Left renal cortex interstitium (tissue), 4 donors: ENCODE results near the gene F11R. TPM values are rescaled to one million over a fixed set of nuclear protein-coding genes. Genes with fewer than 3 reads are reported as not detected.
"Not testable (repeated sequence)": the region's sequence is repeated elsewhere in the genome, so short reads cannot be mapped to it uniquely, and the experiment has no call there.

Experiments
- DNase-seq, 4 donors: peaks; one replicate each; pipeline ENCODE4 v3.0.0-alpha.2; 2013; ENCODE audit warnings: low read depth in 4 of 4, low spot score in 2 of 4, missing footprints in 1 of 4
- polyA plus RNA-seq, 4 donors: library from polyadenylated mRNA; unstranded; fragments of 120-200 nt; gene quantifications; one replicate each; pipeline ENCODE4 v1.2.1, GENCODE V29; 2013; ENCODE audit not compliant: insufficient read length in 4 of 4

F11R gene
- polyA plus RNA-seq, 4 donors = 76.1 to 101 (median 82.1) TPM

DNA sequence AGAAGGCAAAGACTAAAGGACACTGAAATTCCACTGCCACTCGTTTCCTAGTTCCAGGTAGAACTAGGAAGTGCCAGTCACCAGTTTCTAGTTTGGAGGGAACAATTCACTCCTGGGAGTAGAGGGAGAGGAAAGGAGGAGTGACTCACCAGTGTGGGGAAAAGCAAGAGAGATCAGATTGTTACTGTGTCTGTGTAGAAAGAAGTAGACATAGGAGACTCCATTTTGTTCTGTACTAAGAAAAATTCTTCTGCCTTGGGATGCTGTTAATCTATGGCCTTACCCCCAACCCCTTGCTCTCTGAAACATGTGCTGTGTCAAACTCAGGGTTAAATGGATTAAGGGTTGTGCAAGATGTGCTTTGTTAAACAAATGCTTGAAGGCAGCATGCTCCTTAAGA is 4.3 kb downstream of the F11R start:
- DNase-seq = not testable (repeated sequence)

GRCh38 chr1:161013488-161014230 is 7.3 kb downstream of the F11R start:
- DNase-seq = peak in 1 of 4 donors; percentile 43

- no peak for DNase-seq
Measured at GRCh38 chr1:161013131-161013487, 7.8 kb downstream of the F11R start.

DNA sequence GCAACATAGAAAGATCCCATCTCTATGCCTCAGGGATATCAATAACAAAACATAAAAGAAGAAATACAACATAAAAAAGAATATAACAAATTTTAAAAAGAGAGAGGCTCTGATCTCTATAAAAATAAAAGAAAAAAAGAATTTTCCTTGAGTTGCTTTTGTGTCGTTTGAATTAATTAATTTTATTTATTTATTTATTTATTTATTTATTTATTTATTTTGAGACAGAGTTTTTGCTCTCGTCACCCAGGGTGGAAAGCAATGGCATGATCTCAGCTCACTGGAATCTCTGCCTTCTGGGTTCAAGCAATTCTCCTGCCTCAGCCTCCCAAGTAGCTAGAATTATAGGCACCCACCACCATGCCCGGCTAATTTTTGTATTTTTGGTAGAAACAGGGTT is 8.5 kb downstream of the F11R start:
- no peak for DNase-seq

DNA sequence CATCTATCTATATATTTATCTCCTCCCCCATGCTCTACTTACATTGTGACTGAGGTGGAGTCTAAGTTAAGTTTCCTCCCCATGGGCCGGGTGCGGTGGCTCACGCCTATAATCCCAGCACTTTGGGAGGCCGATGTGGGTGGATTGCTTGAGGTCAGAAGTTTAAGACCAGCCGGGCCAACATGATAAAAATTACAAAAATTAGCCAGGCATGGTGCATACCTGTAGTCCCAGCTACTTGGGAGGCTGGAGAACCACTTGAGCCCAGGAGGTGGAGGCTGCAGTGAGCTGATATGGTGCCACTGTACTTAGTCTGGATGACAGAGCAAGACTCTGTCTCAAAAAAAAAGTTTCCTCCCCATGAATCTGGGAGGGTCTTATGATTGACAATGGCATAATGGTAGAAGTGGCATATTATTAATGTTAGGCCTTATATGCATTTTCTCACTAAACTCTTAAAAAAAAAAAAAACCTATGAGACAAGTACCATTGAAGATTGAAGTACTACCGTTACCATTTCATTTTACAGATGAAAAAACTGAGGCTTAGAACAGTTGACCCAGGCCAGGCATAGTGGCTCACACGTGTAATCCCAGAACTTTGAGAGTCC is 11.2 kb downstream of the F11R start:
- DNase-seq = no peak

DNA sequence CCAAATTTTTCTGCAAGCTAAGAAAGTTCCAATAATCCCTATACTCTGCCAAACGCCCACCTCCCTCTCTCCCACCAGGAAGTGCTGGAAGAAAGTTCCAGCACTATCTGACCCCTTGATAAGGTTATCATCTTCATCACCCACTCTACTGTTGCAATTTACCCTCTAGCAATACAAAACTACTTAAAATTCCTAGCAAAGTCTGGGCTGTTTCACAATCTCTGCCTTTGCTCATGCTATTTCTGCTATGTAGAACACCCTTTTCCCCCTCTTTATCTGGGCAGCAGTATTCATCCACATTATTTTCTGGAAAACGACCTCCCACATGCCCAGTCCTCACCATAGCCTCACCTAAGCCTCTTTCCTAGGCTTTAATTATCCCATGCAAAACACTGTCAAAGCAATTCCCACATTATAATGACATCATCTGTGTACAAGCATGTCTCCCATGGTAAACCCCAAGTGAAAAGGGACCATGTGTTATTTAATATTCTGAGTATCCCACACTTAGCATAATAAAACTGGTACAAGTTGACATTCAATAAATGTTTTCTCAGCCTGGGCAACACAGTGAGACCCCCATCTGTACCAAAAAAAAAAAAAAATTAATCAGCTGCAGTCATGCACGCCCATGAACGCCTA is 12.0 kb downstream of the F11R start:
- no peak for DNase-seq

- no peak for DNase-seq
Measured at GRCh38 chr1:161007369-161007768, 13.6 kb downstream of the F11R start.

- no peak for DNase-seq
Measured at GRCh38 chr1:161006563-161006962, 14.4 kb downstream of the F11R start.

GRCh38 chr1:161001525-161001924 is 19.4 kb downstream of the F11R start:
- DNase-seq = no peak

DNA sequence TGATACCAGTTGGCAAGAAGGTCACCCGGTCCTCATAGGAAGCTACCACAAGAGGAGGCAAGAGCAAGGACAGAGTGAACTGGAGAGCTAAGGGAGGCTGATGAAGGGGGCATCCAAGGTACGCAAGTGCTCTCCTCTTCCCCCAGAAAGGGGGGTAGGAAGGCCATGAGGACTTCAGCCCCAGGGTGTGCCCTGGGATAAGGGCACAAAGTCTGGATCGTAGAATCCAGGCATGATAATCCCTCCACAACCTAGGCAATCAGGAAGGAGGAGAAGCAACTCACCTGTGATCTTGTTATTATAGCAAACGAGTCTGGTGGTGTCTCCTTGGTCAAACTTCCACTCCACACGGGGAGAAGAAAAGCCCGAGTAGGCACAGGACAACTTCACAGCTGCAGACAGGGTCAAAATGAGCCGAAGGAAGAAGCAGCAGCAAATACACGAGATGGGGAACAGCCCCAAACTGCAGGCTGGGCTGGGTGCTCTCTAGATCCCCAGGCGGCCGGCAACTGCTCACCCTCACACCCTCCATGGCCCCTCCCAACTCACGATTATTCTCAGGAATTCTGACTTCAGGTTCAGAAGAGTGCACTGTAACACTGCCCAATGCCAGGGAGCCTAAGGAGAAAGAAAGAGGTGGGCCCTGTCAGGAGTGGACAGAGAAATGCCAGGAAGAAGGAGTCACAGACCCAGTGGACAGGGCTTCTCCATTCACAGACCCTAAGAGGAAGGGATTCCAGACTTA is 20.0 kb downstream of the F11R start:
- no peak for DNase-seq

GRCh38 chr1:160999376-160999775 is 21.6 kb downstream of the F11R start:
- DNase-seq = no peak

GRCh38 chr1:160997323-160998038 is 23.5 kb downstream of the F11R start:
- no peak for DNase-seq

GRCh38 chr1:160996178-160996577 is 24.8 kb downstream of the F11R start:
- DNase-seq = no peak

DNA sequence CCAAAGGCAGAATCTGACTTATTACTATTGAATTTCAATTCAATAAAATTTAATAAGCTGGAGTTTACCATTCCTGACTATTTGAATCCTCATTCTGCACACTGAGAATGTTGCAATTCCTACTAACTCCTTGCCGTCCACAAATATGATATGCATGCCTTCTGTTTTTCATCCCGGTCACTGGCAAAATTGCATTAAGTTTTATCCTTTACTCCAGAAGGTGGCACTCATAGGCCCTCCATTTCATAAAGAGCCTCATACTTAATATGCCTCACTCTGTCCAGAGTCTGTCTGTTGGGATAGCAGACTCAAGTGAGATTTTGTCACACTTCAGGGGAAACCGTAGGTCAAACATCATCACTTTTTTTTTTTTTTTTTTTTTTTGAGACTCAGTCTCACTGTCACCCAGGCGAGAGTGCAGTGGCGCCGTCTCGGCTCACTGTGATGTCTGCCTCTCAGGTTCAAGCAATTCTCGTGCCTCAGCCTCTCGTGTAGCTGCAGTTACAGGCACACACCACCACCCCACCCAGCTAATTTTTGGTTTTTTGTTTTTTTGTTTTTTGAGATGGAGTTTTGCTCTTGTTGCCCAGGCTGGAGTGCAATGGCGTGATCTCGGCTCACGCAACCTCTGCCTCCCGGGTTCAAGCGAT is 27.3 kb downstream of the F11R start:
- DNase-seq = no peak

DNA sequence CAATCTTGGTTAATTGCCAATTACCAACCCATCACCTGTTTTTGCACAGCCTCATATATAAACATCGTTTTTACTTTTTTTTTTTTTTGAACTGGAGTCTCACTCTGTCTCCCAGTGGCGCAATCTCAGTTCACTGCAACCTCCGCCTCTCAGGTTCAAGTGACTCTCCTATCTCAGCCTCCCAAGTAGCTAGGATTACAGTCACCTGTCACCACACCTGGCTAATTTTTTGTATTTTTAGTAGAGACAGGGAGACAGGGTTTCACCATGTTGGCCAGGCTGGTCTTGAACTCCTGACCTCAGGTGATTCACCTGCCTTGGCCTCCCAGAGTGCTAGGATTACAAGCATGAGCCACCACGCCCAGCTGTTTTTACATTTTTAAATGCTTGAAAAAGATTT is 28.9 kb downstream of the F11R start:
- DNase-seq = not testable (repeated sequence)

DNA sequence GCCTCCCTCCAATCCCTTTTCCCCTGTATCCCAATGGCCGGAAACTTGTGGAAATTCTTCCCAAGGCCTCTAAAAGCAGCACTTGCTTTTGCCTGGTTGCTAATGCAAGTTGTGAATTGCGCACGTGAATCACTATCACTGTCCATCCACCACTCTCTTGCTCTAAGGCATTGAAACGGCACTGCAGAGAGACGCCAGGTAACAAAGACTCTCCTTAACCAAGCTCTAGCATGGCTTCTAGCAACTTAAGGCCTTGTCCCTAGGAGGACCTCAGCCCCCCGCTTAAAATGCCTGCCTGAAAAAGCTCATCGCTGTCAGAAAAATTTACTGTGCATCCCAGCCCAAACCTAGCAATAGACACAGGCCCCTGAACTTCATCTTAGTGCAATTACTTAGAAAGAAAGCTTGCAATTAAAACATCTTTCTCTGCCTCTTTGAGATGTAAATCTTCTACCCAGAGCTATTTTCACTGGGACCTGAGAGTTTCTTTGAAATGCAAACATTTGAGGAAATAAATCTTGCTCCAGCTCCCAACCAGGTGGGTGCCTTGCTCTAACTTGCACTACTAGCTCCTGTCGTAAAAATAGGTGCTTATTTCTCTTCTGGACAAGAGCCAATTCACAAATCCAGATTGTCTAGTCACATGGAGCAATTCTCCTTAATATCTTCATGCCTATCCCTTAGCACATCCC is 33.4 kb downstream of the F11R start:
- DNase-seq = no peak

DNA sequence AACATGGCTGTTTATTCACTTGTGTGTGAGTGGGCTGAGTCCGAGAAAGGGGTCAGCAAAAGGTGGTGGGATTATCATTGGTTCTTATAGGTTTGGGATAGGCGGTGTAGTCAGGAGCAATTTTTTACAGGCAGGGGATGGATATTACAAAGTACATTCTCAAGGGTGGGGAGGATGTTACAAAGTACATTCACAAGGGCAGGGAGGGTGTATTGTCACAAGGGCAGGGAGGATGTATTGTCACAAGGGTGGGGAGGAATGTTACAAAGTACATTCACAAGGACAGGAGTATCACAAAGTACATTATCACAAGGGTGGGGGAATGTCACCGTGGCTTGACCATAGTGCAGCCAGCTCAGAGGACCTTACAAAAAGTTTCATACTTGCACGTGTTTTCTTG is 35.2 kb downstream of the F11R start:
- DNase-seq = no peak

- no peak for DNase-seq
Measured at GRCh38 chr1:160981584-160982411, 39.2 kb downstream of the F11R start.

- no peak for DNase-seq
Measured at GRCh38 chr1:160979286-160979685, 41.7 kb downstream of the F11R start.
